ENCODE results near the gene CD86.

The CD86 gene

DNA sequence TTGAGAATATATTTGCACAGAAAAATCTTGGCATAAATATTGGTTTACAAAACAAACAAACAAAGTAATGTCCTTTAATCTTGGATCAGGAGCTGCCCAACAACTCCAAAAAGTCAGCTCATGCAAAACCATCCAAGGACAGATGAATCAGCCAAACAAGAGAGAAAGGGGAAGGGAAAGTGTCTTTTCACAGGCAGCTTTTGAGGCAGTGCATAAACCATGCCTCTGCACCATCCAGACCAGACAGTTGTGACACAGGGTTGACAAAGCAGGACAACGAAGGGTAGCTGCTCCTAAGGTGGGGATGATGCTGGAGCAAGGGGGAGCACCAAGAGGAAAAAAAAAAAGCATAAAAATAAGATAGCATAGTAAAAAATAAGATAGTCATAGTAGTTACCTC, 8.7 kb downstream of the CD86 start:
- DNase-seq, result no peak

DNA sequence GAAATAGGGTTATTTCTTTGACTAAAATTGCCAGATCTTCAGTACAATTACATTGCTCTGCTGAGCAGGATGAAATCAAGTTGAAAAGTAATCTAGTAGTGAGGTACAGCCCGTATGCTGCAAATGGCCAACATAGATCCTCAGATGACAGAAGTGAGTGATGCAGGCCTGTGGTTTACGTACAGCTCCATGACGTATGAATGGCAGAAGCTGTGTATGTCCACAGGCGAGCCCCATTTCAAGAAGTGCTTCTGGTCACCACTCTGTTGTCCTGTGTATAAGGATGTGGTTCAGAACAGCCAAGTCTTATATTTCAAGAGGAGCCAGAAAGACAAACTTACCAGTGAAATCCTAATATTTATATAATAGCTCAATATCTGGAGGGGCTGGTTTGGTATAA, 9.2 kb downstream of the CD86 start:
- no peak for DNase-seq

DNA sequence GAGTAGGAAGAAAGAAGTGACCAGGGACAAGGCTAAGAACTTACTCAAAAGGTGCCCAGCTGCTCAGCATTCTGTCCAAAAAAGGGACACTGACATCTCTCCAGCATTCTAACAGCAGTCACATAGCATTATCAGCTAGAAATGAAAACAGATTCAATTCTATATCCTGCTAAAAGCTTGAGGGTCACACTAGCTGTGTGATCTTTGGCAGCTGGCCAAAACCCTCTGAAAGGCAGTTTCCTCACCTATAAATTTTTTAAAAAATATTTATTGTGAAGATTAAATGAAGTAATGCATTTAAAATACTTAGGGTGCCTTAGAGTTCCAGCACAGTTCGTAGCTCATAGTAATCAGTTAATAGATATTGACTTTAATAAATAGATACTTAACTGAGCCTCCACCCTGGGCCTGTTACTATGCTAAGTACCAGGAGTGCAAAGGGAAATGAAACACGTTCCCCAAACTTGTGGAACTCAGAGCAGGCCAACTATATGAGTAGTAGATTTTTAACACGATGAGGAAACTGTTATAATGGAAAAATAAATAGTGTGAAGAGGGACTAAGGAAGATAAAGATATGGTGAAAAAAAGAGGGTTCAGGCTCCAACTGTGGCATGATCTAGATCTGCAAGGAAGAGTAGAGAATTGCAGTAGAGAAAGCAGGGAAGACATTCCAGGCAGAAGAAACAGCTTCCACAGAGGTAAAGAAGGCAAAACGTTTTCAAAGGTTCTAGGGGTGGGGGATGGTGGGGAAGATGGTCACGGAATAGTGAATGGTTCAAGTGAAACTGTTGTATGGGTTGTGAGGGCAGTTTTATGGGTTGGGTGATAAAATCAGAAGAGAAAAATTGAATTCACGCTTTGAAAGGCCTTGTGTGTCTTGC, 11.4 kb downstream of the CD86 start:
- no peak for DNase-seq

GRCh38 chr3:122067214-122067550, 12.0 kb downstream of the CD86 start:
- DNase-seq, result no peak

DNA sequence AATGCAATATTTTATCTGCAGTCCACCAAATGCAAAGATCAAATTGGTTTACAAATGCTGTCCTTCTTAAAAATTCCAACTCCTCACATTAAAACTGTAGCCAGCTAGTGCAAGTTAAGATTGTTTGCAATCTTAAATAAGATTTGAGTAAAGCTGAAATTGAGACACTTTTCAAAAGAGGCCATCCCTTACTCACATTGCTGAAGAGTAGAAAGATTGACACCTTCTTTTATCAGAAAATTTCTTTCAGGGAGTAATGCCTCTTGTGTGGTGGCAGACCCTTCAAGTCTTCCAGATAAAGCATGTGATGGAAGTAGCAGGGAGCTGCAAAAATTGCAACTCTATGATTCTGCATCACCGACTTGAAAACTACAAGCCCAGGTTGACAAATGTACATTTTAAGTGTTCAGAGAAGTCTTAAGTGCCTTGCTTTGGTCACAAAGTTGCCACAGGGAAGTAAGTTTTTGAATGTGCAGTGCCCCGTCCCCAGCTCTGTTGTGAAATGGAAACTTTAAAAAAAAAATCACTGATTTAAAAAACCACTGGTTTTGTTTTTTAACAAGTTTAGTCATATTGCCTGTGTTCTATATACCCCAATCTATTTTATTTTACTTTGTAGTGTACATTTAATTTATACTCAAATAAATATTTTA, 12.6 kb downstream of the CD86 start:
- DNase-seq, result no peak

- no peak for DNase-seq
These were observed 19.6 kb downstream of the CD86 start for GRCh38 chr3:122074621-122075265.

DNA sequence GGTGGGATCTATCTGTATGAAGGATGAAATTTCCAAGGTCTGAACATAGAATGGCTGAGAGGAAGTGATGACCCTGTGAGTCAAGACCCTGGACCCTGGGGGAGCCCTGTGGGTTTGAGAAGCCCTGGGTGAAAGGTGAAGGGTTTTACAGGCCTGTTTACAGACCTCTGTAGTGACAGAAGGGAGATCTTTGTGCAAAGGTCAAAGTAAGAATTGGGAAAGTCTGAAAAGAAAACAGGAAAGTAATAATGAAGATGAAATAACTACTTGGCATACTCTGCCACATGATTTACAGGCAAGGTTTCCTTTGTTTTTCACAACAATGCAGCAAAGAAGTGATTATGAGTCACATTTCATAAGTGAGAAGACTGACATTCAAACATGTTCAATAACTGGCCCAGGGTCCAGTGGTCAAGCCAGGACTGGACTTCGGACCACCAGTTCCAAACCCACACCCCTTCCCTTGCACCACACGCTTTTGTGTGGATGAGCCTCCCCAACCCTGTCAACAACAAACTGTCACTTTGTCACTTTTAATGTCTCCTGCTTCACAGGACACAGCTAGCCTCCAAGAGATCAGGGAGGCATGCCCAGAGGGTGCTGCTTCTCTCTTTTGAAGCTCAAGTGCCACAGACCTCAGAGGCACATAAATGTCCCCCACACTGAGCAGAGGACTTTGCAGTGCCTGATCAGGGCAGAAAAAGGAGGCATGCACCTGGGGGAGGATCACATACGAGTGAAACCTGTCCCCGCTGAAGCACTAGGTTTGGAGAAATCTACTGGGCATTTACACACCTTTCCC, 21.5 kb downstream of the CD86 start:
- no peak for DNase-seq

GRCh38 chr3:122077293-122078234, 22.4 kb downstream of the CD86 start:
- DNase-seq, result no peak

DNA sequence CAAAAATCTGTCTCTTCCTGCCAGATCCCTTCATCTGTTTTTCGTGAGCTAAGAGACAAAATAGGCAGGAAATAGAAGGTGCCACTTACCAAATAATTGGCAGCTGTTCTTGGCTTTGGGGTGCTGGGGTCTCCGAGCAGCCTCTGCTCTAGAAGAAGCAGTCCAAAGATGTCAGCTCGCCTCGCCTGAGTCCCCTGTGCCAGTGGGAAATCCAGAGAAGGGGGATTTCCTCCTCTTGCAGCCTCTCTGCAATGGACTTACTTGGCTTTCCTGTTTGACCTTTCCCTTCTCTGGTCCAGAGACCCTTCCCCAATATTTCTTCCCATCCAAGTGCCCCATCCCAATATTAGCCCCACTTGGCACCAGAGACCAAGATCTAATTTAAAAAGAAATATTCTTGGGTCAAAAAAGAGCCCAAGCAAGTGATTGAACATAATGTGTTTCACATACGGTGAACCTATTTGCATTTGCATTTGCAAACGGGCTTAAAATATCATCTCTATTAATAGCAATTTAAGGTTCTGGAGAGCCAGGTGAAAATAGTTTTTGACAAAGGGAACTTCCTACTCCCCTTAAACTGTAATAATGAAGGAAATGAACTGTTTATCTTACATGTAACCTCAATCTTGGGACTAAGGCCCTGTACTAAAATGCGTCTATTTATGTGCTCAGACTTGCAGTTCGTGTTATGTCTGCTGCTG, 23.2 kb downstream of the CD86 start:
- DNase-seq, result no peak

GRCh38 chr3:122079524-122080206, 24.5 kb downstream of the CD86 start:
- DNase-seq, result no peak

GRCh38 chr3:122080207-122080587, 25.0 kb downstream of the CD86 start:
- DNase-seq, result no peak

DNA sequence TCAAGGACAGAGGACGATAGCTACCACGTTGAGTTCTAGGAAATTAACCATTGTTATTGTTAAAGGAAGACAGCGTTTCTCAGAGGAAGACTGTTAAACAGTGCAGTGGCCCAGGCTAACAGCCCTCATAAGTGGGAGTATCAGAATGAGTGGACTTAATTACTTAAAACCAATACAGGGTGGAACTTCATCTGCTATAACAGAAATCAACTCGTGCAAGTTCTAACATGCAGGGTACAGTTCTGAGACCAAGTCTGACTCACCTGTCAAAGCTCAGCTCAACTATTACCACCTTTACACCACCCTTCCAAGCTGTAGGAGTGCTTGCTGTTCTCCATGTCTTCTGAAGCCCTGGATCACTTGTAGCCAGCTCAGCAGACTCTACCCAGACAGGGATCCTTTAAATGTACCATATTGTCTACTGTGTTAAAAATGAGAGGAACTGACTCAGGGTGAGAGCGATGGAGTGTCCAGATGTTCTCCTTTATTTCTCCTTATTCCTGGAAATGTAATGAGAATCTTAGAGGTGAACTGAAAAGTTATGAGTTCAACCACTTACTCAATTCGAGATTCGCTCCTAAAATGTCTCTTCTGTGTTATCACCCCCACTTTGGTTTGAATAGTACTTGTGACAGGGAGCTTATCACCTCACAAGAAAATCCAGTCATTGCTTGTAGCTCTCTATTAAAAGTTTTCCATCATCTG, 26.5 kb downstream of the CD86 start:
- no peak for DNase-seq

- DNase-seq, result no peak
These were observed 27.2 kb downstream of the CD86 start for GRCh38 chr3:122082357-122082756.

- no peak for DNase-seq
These were observed 29.6 kb downstream of the CD86 start for GRCh38 chr3:122084799-122085198.

- no peak for DNase-seq
These were observed 30.5 kb downstream of the CD86 start for GRCh38 chr3:122085673-122086072.

DNA sequence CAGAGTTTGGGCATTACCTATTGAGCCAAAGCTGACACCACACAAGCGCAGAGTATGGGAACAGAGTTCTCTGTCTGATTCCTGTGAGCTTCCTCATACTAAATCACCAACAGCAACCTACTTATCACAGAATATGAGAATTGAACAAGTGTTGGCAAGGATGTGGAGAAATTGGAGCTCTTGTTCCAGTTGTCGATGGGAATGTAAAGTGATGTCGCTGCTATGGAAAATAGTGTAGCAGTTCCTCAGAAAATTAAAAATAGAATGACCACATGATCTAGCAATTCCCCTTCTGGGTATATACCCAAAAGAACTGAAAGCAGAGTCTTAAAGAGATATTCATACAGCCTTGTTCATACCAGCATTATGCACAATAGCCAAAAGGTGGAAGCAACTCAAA, 33.4 kb downstream of the CD86 start:
- no peak for DNase-seq

DNA sequence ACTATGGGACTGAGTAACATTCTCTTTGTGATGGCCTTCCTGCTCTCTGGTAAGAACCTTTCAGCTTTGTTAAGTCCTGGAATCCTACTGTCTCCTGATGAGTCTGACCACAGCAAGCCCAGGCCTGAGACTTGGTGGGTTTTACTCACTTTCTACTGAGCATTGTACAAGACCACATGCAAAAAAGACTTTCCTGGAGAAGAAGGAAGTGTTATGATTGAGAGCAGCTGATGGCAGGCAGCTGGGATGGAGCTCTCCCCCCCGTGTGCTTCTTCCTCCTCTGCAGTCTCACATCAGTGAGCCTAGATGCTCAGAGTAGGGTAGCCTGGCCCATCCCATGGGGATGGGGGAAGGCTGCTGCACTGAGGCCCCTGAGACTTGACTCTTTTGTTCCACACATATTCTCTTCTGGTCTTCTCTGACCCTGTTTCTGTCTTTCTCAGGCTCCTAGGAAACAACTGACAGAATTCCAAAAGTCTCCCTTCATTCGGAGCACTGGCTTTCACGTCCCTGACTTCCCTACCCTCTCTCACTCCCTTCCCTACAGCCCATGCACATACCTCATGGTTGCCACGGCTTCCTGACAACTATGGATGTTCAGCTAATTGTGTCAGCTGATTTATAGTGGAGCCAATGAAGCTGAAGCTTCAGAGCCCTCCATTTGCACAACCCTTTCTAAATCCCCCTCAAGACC, 36.6 kb downstream of the CD86 start:
- DNase-seq, result no peak

GRCh38 chr3:122092460-122093165, 37.5 kb downstream of the CD86 start:
- DNase-seq, result peak; percentile 78 to 79

DNA sequence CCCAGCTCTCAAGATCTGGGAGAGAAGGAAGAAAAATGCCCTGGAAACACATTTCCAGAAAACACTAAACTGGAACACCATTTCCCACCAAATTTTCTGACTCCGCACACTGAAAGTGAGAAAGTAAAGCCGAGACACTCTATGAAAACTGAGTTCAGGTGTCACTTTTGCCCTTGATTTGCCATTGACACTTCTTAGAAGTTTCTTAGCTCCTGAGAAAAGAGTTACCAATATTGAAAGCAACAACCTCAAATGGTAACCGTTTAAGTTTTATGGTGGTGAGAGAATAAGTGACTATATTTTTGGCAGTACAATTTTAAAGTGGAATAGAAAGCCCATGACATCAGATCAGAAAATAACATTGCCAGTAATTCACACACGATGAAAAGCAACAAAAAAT, 39.0 kb downstream of the CD86 start:
- no peak for DNase-seq
